Measurements from ENCODE around the gene ARHGAP1.

GRCh38 chr11:46724088-46724487 is 23.7 kb upstream of the ARHGAP1 start:
- TF ChIP-seq CTCF (conservative IDR thresholded peaks at IDR 0.05; ENCODE audit: low read depth, low read length) (no peak), EZH2phosphoT487 (IDR thresholded peaks at IDR 0.05; ENCODE audit: borderline replicate concordance, low read length) (no peak)

Measured in PC-3 (cell line).